Thoracic aorta (tissue), 2 donors: ENCODE measurements around the gene PAX2. TPM values are rescaled to one million over a fixed set of nuclear protein-coding genes. Genes with fewer than 3 reads are reported as not detected.

Experiments
- ATAC-seq: fragments of 150-250 bp; one replicate; pipeline ENCODE4 v1.8.0; 2017; ENCODE audit warnings: low read depth; ENCODE audit not compliant: insufficient number of reproducible peaks, low FRiP score
- DNase-seq: peaks from one replicate; pipeline ENCODE4 v3.0.0-alpha.2; 2020; ENCODE audit warnings: low spot score
- H3K27ac ChIP-seq, 2 donors: fragments of 200-600 bp; sonication (generic); 1 replicate in 1 of 2; 2 replicates in 1 of 2; pipeline ENCODE4 v1.5.1; 2016; ENCODE audit warnings: mild to moderate bottlenecking in 2 of 2, moderate library complexity in 2 of 2
- H3K27me3 ChIP-seq: fragments of 200-600 bp; sonication (generic); replicated peaks from 2 replicates; pipeline ENCODE4 v1.6.0; 2016; ENCODE audit warnings: mild to moderate bottlenecking; ENCODE audit not compliant: insufficient read depth
- H3K36me3 ChIP-seq: fragments of 200-600 bp; sonication (generic); one replicate; pipeline ENCODE4 v1.5.1; 2016
- H3K4me1 ChIP-seq, 2 donors: fragments of 200-600 bp; sonication (generic); 1 replicate in 1 of 2; 2 replicates in 1 of 2; pipeline versions ENCODE4 v1.5.1 to v1.6.0; 2016; ENCODE audit warnings: low read depth in 2 of 2, mild to moderate bottlenecking in 1 of 2; ENCODE audit not compliant: control insufficient read depth in 1 of 2
- H3K4me3 ChIP-seq: fragments of 200-600 bp; sonication (generic); 2 replicates; pipeline ENCODE4 v1.5.1; 2016; ENCODE audit warnings: mild to moderate bottlenecking
- H3K9me3 ChIP-seq: fragments of 200-600 bp; sonication (generic); 2 replicates; pipeline ENCODE4 v1.5.1; 2016
- CTCF ChIP-seq: fragments of 200-600 bp; sonication (generic); IDR thresholded peaks from one replicate; pipeline ENCODE4 v1.5.1; 2019; ENCODE audit warnings: antibody characterized with exemption
- total RNA-seq, 2 donors: library from RNA; depleted of rRNA; stranded (reverse); fragments of >200 nt; gene quantifications; one replicate each; pipeline versions ENCODE4 v1.1.0 to v1.2.3, GENCODE V29; 2016

PAX2 gene
- total RNA-seq, 2 donors from 2014 or later = not detected

DNA sequence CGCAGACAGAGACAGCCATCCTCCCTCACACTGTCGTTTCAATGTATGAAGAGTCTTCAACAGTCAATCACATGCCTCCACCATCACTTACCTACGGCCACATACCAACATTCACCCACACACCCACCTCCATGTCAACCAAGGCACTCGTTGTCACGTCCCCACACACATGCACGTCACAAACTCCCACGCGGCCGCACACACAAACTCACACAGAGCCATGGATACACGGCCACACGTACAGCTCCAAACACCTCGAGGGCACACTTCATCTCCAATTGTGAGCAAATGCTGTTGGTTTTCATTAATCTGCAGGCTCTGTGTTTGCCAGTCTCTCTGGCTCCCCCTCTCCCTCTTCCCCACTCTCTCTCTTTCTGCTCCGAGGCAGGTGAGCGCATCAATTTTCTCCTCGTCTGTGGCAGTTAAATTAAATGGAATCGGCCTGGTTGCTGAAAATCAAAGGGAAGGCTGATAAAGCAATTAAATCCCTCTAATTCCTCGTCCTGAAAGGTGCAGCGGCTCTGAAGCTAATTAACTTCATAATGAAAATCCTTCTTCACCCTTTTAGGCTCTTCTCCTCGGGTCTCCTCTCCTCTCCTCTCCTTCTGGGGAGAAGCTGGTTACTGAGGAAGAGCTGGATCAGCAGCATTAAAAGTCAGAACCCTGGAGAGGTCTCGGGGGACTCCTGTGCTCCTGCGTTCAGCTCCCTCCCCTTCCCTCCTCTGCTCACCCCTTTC, 113.5 kb downstream of the PAX2 start:
- peaks cover 6% of the 10 kb centered on the region for H3K27me3 ChIP-seq
- ATAC-seq = no peak

DNA sequence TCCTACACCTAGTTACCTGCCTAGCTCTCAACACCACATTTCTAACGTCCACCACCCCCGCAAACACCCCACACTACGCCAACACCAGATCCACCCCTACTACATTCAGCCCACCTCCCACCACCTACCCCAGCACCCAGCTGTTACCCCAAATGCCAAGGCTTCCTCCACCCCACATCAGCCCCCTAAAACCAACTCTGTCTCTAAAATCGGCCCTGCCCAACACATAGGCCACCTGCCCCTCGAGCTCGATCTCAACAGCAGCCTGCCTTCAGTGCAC, 114.0 kb downstream of the PAX2 start:
- TF ChIP-seq CTCF = no peak
- H3K9me3 ChIP-seq = no peaks in the 10 kb centered on the region
- no peak overlapping the region for H3K4me3 ChIP-seq
- no peak for DNase-seq
- ATAC-seq = no peak
- no peaks in the 10 kb centered on the region for H3K4me1 ChIP-seq
- H3K27me3 ChIP-seq = peaks cover 6% of the 10 kb centered on the region
- no peaks in the 10 kb centered on the region for H3K36me3 ChIP-seq
- no peak overlapping the region for H3K27ac ChIP-seq

More for the DNA sequence above, 113.5 kb downstream of the PAX2 start:
- no peaks in the 10 kb centered on the region for H3K36me3 ChIP-seq
- DNase-seq = no peak
- no peak for TF ChIP-seq CTCF
- H3K27ac ChIP-seq = no peak overlapping the region
- no peaks in the 10 kb centered on the region for H3K4me1 ChIP-seq
- no peaks in the 10 kb centered on the region for H3K9me3 ChIP-seq
- no peak overlapping the region for H3K4me3 ChIP-seq

GRCh38 chr10:100863433-100863832, 118.1 kb downstream of the PAX2 start:
- Histone ChIP-seq H3K27ac (no peak overlapping the region), H3K27me3 (no peaks in the 10 kb centered on the region), H3K4me1 (no peaks in the 10 kb centered on the region), H3K4me3 (no peak overlapping the region), H3K36me3 (no peaks in the 10 kb centered on the region), H3K9me3 (no peaks in the 10 kb centered on the region)
- ATAC-seq = no peak
- TF ChIP-seq CTCF = no peak
- DNase-seq = no peak

DNA sequence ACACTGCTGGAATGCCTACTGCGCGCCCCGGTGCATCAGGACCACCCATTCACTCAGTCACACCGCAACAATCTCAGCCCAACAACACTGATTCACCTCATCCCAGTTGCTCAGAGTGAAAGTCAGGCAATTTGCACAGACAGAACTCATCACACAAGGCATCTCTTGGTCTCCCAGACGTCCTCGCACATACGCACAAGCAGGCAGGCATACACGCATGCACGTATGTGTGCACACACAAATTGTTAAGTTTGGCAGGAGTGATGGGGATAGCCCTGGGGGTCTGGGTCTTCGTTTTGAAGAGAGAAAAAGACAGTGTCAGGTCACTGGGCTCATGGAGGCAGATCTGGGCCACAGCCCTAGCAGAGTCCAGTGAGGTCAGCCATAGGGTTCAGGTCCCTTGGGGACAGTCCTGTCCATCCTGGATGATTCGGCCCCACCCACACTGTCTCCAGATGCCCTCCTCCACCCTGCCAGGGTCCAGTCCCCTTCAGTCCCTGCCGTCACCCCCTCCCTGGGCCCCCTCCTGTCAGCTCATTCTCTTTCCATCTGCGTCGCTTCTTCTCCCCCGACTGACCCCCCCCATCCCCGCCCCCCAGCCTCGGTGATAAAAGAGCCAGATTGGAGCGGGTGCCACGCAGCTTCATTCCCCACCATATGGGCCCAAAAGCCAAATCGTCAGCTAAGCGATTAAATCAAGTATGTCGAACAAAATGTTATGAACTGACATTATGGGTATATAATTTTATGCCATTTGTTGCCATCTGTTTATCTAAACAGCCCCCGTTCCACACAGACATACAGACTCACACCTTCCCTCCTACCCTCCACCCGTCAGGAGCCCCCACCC, 118.9 kb downstream of the PAX2 start:
- Histone ChIP-seq H3K27ac (no peak overlapping the region), H3K27me3 (no peaks in the 10 kb centered on the region), H3K4me3 (no peak overlapping the region), H3K4me1 (no peaks in the 10 kb centered on the region), H3K9me3 (no peaks in the 10 kb centered on the region), H3K36me3 (no peaks in the 10 kb centered on the region)
- no peak for TF ChIP-seq CTCF
- ATAC-seq (no peak), DNase-seq (no peak)

- no peaks in the 10 kb centered on the region for H3K27me3 ChIP-seq
- DNase-seq (no peak), ATAC-seq (no peak)
- H3K36me3 ChIP-seq = no peaks in the 10 kb centered on the region
- no peaks in the 10 kb centered on the region for H3K4me1 ChIP-seq
- H3K4me3 ChIP-seq = no peak overlapping the region
- no peaks in the 10 kb centered on the region for H3K9me3 ChIP-seq
- no peak for TF ChIP-seq CTCF
- no peak overlapping the region for H3K27ac ChIP-seq
Measured at GRCh38 chr10:100864978-100865377, 119.6 kb downstream of the PAX2 start.
